ENCODE data around the gene TST.

- TF ChIP-seq GABPA (IDR thresholded peaks at IDR 0.05; ENCODE audit: low read depth) (no peak), CTCF (IDR thresholded peaks at IDR 0.05; ENCODE audit: insufficient read depth, low read length) (no peak)
Observed at GRCh38 chr22:37043209-37043827, 24.1 kb upstream of the TST start.
